Activated naive CD4-positive, alpha-beta T cell treated with anti-CD3 and anti-CD28 coated beads, Interleukin-2, amount 50 U/mL, for 72 hours (primary cell): ENCODE results near the gene TJP3. TPM values are rescaled to one million over a fixed set of nuclear protein-coding genes. Genes with fewer than 3 reads are reported as not detected.
"Not testable (repeated sequence)": the region's sequence is repeated elsewhere in the genome, so short reads cannot be mapped to it uniquely, and the experiment has no call there.

Source experiments
- ATAC-seq, 2 donors: fragments of 150-1000 bp; cut with Tn5 transposase; 2 replicates each; pipeline ENCODE4 v1.10.0; 2021; ENCODE audit warnings: mild to moderate bottlenecking in 2 of 2, moderate library complexity in 2 of 2
- DNase-seq, 2 donors: peaks; one replicate each; pipeline ENCODE4 v3.0.0; 2021 to 2022; ENCODE audit warnings: low spot score in 2 of 2
- H3K27ac Mint-ChIP-seq, 2 donors: one replicate each; pipeline ENCODE4 v1.8.0; 2022; ENCODE audit warnings: mild to moderate bottlenecking in 2 of 2, mixed read lengths in 2 of 2
- H3K36me3 Mint-ChIP-seq, 2 donors: one replicate each; pipeline ENCODE4 v1.8.0; 2022; ENCODE audit warnings: mixed read lengths in 2 of 2
- H3K9me3 Mint-ChIP-seq, 2 donors: one replicate each; pipeline ENCODE4 v1.8.0; 2022; ENCODE audit warnings: mixed read lengths in 2 of 2
- total RNA-seq, 2 donors: library from RNA; stranded (reverse); gene quantifications; one replicate each; pipeline ENCODE4 v1.2.3, GENCODE V29; 2022

The TJP3 gene
- total RNA-seq, 2 donors from 2014 or later, result 2.6 to 6.3 TPM

DNA sequence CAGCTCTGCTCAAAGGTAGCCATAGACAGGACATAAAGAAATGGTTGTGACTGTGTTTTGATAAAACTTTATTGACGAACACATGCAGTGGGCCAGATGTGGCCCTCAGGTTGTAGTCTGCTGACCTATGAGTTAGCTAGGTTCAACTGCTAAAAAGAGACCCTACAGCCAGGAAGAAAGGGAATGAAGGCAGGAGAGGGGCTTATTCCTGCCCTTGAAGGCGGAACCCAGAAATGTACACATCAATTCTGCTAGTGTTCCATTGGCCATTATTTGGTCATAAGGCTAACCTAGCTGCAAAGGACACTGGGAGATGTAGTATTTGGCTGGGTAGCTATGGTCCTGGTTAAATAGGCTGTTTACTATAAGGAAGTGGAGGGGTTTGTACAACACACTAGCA is 35.3 kb downstream of the TJP3 start:
- DNase-seq (no peak), ATAC-seq (no peak)
- H3K36me3 Mint-ChIP-seq, result no peaks in the 10 kb centered on the region
- H3K9me3 Mint-ChIP-seq, result no peaks in the 10 kb centered on the region
- H3K27ac Mint-ChIP-seq, result peak overlapping the region in 1 of 2 donors; percentile 25

DNA sequence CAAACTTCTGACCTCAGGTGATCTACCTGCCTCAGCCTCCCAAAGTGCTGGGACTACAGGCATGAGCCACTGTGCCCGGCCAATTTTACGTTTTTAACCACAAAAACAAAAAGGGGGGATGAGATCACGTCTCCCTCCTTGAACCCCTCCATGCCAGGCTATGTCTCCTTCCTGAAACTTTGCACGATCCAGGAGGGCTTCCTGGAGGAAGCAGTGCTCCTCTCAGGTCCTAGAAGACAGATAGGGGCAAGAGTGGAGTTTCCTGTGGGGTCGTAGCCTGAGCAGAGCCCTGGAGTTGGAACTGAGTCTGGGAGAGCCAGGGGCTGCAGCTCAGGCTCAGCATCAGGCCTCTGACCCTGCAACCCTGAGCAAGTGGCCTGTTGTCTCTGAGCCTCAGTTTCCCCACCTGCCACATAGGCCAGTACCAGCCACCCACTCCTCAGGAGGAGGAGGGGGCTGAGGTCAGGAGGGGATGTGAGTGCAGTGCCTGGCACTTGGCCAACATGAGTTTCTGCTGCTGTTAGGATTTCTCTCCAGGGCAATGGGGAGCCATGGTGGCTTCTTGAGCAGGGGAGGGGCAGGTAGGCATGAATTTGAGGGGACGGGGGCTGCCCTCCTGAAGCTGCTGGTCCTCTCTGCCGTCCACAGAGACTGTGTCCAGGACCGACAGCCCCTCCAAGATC is 37.3 kb downstream of the TJP3 start:
- Mint-ChIP-seq H3K36me3 (peaks cover 0 to 3% of the 10 kb centered on the region in 2 donors), H3K27ac (no peak overlapping the region), H3K9me3 (no peaks in the 10 kb centered on the region)
- no peak for ATAC-seq
- DNase-seq, result no peak

DNA sequence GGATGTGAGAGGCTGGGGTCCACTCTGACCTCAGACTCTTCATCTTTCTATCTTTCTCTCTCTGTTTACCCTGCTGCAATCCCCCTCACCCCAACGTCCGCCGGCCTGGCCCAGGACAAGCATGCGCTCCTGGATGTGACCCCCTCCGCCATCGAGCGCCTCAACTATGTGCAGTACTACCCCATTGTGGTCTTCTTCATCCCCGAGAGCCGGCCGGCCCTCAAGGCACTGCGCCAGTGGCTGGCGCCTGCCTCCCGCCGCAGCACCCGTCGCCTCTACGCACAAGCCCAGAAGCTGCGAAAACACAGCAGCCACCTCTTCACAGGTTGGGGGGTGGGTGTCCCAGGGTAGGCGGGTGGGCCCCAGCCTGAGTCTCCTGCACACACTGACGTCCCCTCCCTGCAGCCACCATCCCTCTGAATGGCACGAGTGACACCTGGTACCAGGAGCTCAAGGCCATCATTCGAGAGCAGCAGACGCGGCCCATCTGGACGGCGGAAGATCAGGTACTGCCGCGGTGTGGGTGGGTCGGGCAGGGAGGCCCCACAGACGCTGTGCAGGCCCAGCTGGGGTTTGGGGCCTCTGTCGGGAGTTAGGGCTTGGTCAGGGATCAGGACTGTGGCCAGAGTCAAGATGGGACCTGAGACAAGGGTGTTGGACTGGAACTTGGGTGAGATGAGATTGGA is 38.3 kb downstream of the TJP3 start:
- ATAC-seq, result no peak
- Mint-ChIP-seq H3K36me3 (peaks cover 0 to 6% of the 10 kb centered on the region in 2 donors), H3K27ac (no peak overlapping the region), H3K9me3 (no peaks in the 10 kb centered on the region)
- no peak for DNase-seq

- Mint-ChIP-seq H3K36me3 (peaks cover 0 to 6% of the 10 kb centered on the region in 2 donors), H3K9me3 (no peaks in the 10 kb centered on the region), H3K27ac (no peak overlapping the region)
- ATAC-seq, result no peak
- no peak for DNase-seq
These were observed 40.8 kb downstream of the TJP3 start for GRCh38 chr19:3748965-3749364.

DNA sequence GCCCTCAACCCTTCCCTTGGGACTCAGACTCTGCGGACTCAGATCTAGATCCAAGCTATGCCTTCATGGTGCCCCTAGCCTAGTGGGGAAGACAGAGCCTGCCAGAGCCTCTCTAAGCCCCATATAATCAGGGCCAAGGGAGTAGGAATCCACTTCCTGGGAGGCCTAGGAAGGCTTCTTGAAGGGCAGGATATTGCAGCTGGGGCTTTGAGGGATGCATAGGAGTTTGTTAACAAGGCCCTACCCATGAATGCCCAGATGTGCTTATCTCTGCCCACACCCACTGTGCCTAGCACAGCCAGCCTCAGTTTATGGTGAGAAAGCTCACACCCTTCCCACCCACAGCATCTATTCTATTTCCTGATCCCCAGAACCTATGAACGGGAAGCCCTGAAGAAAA is 42.0 kb downstream of the TJP3 start:
- Mint-ChIP-seq H3K36me3 (peaks cover 0 to 13% of the 10 kb centered on the region in 2 donors), H3K27ac (no peak overlapping the region), H3K9me3 (no peaks in the 10 kb centered on the region)
- ATAC-seq, result no peak
- DNase-seq, result no peak

DNA sequence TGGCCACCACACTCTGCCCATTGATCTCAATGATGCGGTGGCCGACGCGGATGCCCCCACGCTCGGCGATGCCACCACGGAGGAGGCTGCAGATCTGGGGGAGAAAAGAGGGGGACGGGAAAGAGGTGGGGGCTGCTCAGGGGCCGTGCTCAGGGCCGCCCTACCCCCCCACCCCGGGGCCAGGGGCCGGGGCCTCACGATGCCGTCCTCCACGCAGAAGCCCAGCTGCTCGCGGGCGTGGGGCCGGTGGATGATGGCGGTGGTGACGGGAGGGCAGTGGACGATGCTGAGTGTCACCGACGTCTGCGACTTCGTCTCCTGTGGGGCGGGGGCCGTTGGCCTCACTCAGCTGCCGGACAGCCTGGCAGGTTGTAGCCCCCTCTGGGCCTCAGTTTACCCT is 43.1 kb downstream of the TJP3 start:
- no peaks in the 10 kb centered on the region for H3K9me3 Mint-ChIP-seq
- no peak overlapping the region for H3K27ac Mint-ChIP-seq
- H3K36me3 Mint-ChIP-seq, result peaks cover 0 to 13% of the 10 kb centered on the region in 2 donors
- DNase-seq (no peak), ATAC-seq (no peak)

DNA sequence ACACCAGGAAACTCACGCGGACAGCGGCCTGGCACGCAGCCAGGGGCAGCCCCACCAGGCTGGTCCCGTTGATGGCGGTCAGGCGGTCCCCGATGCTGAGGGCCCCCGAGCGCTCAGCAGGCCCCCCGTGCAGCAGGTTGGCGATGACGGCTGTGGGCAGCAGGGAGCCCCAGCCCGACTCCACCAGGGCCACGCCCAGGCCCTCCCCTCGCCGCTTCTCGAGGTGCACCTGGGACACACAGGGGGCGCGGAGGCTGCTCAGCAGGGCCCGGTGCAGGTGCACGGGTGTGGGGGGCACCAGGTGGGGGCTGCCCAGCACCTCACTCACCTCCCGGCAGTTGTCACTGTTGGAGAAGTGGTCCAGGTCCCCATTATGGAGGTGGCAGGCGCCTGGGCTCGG is 44.3 kb downstream of the TJP3 start:
- no peaks in the 10 kb centered on the region for H3K9me3 Mint-ChIP-seq
- H3K36me3 Mint-ChIP-seq, result peaks cover 0 to 13% of the 10 kb centered on the region in 2 donors
- H3K27ac Mint-ChIP-seq, result no peak overlapping the region
- DNase-seq (no peak), ATAC-seq (no peak)

DNA sequence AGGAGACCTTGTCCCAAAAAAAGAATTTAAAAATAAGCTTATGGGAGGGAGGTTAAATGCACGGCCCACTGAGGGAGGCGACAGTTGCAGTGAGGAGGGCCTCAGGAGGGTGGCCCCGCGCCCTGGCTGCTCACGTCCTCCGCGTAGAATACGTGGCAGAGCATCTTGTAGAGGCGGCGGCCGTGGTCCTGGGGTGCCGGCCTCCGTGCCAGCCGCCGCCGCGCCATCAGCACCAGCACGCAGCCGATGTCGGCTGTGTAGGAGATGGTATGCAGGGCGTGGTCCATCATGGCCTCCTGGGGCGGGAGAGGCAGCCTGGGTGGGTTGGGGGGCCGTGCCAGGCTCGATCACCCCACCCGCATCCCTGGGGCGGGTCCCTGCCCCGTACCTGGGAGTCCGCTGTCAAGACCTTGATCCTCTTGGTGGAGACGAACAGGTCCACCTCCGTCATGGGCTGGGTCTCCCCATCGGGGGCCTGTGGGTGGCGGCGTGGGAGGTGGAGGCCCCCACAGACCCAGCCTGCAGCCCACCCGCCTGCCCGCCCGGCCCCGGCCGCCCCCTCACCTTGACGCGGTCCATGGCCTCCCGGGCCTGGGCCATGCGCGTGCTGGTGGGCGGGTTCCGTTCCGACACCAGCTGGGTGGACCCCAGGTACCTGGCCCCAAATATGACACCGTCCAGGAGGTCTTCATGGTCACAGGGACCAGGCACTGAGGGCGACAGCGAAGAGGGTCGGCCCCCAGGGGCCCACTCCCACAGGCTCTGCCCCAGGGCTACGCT is 45.6 kb downstream of the TJP3 start:
- H3K36me3 Mint-ChIP-seq, result peaks cover 0 to 13% of the 10 kb centered on the region in 2 donors
- no peak for DNase-seq
- ATAC-seq, result no peak
- H3K27ac Mint-ChIP-seq, result peak overlapping the region in 1 of 2 donors; percentile 10
- no peaks in the 10 kb centered on the region for H3K9me3 Mint-ChIP-seq

- not testable (repeated sequence) for DNase-seq, H3K9me3 Mint-ChIP-seq, H3K27ac Mint-ChIP-seq, ATAC-seq
- peaks cover 7 to 15% of the 10 kb centered on the region in 2 donors for H3K36me3 Mint-ChIP-seq
These were observed 49.5 kb downstream of the TJP3 start for GRCh38 chr19:3757705-3758104.

- peaks cover 7 to 15% of the 10 kb centered on the region in 2 donors for H3K36me3 Mint-ChIP-seq
- not testable (repeated sequence) for DNase-seq, ATAC-seq, H3K9me3 Mint-ChIP-seq
- H3K27ac Mint-ChIP-seq, result peak overlapping the region in 1 of 2 donors; percentile 29
These were observed 50.1 kb downstream of the TJP3 start for GRCh38 chr19:3758297-3758696.

DNA sequence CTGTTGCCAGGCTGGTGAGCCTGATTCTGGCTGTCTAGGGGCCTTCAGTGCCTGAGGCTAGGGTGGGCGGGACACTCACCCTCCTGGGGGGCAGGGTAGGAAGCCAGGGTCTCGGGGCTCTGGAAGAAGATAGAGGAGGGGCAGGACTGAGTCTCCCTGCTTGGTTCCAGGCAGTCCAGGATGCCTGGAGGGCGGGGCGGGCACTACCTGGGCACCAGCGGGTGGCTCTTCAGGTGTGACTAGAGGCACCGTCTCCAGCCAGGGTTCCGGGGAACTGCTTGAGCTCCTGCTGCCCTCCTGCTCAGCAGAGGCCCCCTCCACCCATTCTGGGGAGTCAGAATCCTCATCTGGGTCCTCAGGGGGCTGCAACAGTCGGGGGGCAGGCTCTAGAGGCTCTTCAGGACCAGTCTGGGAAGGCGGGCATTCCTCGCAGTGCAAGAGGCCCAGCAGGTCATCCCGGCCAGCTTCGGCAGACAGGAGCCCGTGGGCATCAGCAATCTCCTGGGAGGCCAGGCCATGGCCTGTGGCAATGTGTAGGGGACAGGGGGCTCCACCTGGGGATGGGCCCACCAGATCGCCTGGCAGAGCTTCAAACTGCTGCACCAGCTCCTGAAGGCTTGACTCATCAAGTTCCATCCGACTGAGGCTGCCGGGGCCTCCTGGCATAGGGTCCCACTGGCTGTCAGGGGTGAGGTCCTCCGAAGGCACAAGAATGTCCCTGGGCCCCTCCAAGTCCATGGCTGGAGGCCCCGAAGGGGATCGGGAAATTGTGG is 51.5 kb downstream of the TJP3 start:
- H3K9me3 Mint-ChIP-seq, result no peaks in the 10 kb centered on the region
- peaks cover 7 to 13% of the 10 kb centered on the region in 2 donors for H3K36me3 Mint-ChIP-seq
- DNase-seq (no peak), ATAC-seq (no peak)
- H3K27ac Mint-ChIP-seq, result peak overlapping the region in 1 of 2 donors; percentile 98

DNA sequence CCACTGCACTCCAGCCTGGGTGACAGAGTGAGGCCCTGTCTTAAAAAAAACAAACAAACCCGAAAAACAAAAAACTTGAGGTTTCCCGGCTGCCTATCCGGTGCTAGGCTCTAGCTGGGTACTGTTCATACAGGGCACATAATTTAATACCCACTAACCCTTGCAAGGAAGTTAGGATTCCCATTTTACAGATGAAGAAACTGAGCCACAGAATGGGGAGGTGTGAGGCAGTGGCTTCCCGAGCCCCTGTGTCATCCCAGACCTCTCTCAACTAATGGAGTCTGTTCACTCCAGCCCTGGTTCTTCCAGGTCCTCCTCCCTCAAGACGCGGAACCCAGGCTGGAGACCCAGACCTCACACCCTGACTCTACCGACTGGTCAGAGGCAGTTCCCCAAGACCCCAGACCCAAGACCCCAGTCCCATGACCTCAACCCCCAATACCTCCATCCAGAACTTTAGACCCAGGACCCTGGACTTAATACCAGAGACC is 52.7 kb downstream of the TJP3 start:
- Mint-ChIP-seq H3K9me3 (no peaks in the 10 kb centered on the region), H3K36me3 (peaks cover 7 to 9% of the 10 kb centered on the region in 2 donors), H3K27ac (peak overlapping the region; percentile 98 to 99)
- no peak for ATAC-seq
- peak in 1 of 2 donors; percentile 33 for DNase-seq

DNA sequence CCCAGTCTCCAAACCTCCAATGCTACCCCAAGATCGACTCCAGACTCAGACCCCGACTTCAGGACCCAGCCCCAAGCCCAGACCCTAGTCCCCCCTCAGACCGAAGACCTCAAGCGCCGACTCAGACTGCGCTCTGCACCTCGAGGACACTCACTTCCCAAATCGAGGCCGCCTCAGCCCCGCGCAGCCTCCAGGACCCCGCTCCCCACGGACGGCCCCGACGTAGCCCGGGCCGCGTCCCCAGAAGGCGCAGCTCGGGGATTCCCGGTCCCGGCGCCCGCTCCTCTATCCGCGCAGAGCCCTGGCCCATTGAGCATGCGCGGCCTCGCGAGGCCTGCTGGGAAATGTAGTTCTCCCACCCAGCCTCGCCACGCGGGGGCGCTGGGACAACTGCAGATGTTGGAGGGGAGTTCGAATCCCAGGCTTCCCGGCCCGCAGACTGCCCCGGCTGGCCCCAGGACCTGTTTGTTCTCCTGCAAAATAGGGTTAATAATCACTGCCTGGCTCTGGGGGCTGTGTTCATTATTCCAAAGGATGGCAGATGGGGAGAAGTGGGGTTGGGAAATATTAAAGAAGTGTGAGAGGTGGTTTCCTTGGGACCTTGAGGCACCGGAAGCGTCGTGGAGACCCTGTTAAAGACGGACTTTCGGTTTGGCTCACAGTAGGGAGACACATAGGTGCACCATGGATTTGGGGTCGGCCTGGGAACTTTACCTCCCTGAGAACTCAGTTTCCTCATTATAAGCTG is 53.4 kb downstream of the TJP3 start, which contains the start of gene APBA3:
Gene APBA3, minus strand, starts transcription at position 311 of the 748 bp plus-strand sequence. CDS start 1,428 bp downstream, outside the sequence.
- peaks cover 7 to 13% of the 10 kb centered on the region in 2 donors for H3K36me3 Mint-ChIP-seq
- DNase-seq (peak; percentile 97 to 99), ATAC-seq (peak; percentile 58 to 61)
- no peaks in the 10 kb centered on the region for H3K9me3 Mint-ChIP-seq
- peak within 1 kb of the TSS; percentile 98 to 99 for H3K27ac Mint-ChIP-seq

- H3K9me3 Mint-ChIP-seq, result no peaks in the 10 kb centered on the region
- DNase-seq (no peak), ATAC-seq (no peak)
- H3K36me3 Mint-ChIP-seq, result peaks cover 7 to 14% of the 10 kb centered on the region in 2 donors
- H3K27ac Mint-ChIP-seq, result peak overlapping the region; percentile 98 to 99
These were observed 53.9 kb downstream of the TJP3 start for GRCh38 chr19:3762130-3762473.

DNA sequence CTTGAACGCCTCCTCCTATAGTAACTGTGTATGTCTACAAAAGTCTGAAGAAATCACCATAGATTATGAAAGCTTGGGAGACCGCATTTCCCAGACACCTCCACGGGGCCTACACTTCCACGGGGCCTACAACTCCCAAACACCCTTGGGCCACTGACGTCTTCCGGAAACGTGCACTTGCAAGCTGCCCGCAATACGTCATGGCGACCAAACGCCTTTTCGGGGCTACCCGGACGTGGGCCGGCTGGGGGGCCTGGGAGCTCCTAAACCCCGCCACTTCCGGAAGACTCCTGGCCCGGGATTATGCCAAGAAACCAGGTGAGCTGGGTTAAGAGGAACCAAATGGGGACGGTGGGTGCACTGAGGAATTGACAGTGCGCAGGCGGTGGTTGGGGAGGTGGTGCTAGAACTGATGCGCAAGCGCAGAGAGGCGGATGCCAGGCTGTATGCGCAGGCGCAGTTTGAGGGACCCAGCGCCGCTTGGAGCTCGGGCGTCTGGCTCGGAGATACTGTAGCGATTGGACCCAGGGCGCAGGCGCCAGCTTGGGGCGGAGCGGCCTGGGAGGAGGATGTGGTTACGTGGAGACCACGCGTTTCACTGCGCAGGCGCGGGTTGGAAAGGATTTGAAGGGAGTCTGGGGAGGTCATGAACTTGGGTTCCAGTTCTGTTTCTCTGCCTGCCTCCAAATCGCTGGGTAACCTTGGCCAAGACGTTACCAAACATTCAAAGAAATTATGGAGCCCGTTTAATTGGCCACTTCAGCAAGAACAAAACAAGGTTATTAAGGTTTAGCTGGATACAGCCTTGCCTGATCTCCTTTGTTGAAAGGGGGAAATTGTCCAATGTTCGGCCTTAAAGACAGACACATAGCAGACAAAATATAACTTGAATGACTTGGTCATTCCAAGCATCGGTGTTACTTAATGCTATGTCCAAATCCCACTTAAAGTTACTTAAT is 54.6 kb downstream of the TJP3 start, which contains the start of gene MRPL54:
Gene MRPL54, plus strand, starts transcription at position 182 of the 959 bp plus-strand sequence. Its CDS starts 19 bp downstream, at position 201.
- DNase-seq (peak; percentile 99 to 100), ATAC-seq (peak; percentile 87 to 88)
- Mint-ChIP-seq H3K27ac (peak within 1 kb of the TSS; percentile 98 to 99), H3K36me3 (peaks cover 7 to 14% of the 10 kb centered on the region in 2 donors), H3K9me3 (no peaks in the 10 kb centered on the region)
